Raji (cell line): Measurements from ENCODE around the gene UMAD1.

Experiments used
- POLR2A ChIP-seq: IDR thresholded peaks from 2 replicates; pipeline ENCODE4 v1.6.1; 2011; ENCODE audit warnings: low read depth, low read length, control low read depth; ENCODE audit not compliant: insufficient read depth

Gene UMAD1

DNA sequence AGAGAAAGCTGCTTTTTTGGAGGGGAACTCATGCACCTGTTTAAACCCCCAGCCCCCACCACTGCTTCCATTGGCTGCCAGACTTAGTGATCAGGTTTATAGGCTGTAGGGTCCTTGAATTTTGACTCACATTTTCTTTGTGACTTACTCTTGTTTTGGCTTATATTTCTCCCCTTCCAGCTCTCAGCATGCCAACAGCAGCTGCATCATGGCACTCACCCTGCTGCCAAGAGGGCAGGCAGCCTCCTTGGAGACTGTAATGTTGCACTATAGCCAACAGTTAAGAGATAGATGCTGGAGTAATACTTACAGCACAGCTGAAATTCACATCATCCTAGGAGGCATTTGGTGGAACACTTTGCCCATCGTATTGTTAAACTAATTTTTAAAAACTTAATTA is 230.0 kb downstream of the UMAD1 start:
- TF ChIP-seq POLR2A = no peak

- no peak for TF ChIP-seq POLR2A
These were observed 235.9 kb downstream of the UMAD1 start for GRCh38 chr7:7876419-7876818.

GRCh38 chr7:7881581-7881980 is 241.0 kb downstream of the UMAD1 start:
- no peak for TF ChIP-seq POLR2A

GRCh38 chr7:7882888-7883287 is 242.3 kb downstream of the UMAD1 start:
- TF ChIP-seq POLR2A = no peak

- TF ChIP-seq POLR2A = no peak
These were observed 242.8 kb downstream of the UMAD1 start for GRCh38 chr7:7883394-7883793.

DNA sequence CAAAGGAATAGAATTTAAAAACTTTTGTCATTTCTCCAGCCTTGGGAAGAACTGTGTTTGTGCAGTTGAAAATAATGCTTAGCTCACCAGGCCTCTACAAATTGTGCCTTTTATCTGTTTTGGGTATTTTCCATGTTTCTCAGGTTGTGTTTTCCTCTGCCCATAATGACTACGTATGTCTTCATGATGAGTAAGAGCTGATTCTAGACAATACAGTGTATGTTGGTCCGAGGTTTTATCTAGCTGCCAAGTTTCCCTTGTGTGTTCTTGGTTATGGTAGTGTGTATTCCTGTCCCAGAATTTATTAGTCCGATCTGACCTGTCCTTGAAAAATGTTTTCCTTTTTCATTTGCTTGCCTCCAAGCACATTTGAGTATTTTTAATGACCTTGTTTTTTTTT is 244.3 kb downstream of the UMAD1 start:
- no peak for TF ChIP-seq POLR2A

DNA sequence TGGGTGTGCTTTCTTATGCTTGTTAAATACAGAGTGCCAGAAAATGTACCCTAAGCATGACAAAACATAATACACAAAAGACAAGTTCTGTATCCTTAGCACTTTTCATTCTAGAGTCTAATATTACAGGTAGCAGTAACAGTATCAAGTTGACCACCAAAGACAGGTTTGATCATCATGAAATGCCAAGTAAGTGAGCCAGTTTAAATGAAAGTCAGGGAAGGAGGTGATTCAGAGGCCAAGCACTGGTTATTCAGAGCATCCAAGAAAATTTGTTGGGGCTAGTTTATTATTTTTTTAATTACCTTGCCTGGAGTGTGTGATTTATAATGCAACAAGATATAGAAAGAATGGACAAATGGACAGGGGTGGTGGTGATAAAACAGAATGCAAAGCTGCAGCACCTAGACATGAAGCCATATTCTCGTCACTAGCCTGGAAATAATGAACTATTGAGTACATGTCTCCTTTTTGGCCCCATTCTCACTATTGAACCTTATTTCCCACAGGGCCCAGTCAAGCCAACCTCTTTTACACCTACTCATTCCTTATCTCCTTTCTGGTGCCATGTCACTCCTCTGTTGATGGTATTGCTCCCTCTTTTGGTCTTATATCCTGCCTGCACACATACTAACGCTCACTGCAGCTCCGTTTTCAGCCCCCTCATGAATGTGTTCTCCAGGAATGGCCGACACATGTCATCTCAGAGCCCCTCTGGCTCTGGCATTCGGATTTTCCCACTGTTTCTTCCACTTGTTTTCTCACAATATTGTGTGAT is 249.4 kb downstream of the UMAD1 start:
- no peak for TF ChIP-seq POLR2A

- TF ChIP-seq POLR2A = no peak
These were observed 254.6 kb downstream of the UMAD1 start for GRCh38 chr7:7895004-7895650.

DNA sequence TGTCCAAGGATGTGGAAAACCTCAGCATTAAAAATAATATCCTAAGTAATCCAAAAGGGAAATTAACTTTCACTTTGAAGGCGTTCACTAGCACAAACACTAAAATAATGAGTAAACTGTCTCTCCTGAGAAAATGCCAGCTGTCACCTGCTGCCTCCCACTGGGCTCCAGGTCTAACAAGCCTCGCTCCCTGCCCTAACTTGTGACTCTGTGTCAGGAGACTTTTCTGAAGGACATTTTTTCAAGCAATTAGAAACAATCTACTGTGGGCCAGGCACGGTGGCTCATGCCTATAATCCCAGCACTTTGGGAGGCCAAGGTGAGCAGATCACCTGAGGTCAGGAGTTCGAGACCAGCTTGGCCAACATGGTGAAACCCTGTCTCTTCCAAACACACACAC is 255.2 kb downstream of the UMAD1 start:
- TF ChIP-seq POLR2A = no peak

- TF ChIP-seq POLR2A = no peak
These were observed 257.0 kb downstream of the UMAD1 start for GRCh38 chr7:7897509-7897908.

DNA sequence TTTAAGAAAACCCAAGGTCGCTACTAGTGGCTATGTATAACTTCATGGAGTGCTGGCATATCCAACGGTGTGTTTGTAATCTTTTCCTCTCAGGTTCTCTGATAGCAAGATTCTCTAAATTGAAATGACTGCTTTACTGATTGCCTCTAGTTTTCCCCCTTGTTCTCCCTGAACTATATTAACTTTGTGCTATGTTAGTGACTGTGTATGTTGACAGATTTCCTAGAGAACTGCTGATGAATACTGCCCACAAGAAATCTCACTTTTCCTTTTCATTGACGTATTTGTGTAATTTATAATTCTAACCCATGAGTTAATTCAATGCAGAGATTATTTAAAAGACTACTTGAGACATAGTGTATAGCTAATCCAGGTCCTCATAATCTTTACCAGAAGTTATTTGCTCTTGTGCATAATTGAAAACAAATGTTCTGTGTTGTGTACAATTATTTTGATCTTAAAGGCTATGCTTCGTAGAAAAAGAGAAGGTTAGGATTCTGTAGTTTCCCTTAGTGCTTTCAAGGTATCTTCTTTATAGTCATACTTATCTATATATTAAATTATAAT is 257.5 kb downstream of the UMAD1 start:
- no peak for TF ChIP-seq POLR2A

DNA sequence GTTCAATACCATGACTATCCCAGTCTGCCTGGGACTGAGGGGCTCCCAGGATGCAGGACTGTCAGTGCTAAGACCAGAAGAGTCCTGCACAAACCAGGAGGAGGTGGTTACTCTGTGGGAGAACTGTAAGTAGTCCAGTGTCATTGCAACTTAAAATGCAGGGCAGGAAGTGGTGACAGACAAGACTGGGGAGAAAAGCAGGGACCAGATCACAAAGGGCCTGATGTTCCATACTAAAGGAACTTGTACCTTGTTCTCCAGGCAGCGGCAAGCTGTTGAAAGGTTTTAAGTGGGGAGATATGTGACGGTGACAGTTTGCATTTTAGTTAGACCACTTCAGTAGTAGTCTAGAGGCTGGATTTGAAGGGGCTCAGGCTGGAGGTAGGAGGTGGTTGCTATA is 262.3 kb downstream of the UMAD1 start:
- TF ChIP-seq POLR2A = no peak

GRCh38 chr7:7907306-7907705 is 266.8 kb downstream of the UMAD1 start:
- TF ChIP-seq POLR2A = no peak

DNA sequence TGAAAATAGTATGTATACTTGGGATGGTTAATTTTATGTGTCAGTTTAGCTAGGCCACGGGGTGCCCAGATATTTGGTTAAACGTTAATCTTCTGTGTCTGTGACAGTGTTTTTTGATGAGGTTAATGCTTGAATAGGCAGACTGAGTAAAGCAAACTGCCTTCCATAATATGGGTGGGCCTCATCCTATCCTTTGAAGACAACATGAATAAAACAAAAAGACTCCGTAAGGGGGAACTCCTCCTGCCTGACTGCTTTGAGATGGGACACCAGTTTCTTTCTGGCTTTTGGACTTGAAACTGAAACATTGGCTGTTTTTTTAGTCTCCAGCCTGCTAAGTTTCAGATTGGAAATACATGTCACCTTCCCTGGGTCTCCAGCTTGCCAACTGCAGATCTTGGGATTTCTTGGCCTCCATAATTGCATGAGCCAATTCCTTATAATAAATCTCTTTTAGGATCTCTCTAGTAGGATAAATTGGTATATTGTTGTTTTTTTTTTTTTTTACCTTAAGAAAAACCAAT is 268.1 kb downstream of the UMAD1 start:
- no peak for TF ChIP-seq POLR2A

DNA sequence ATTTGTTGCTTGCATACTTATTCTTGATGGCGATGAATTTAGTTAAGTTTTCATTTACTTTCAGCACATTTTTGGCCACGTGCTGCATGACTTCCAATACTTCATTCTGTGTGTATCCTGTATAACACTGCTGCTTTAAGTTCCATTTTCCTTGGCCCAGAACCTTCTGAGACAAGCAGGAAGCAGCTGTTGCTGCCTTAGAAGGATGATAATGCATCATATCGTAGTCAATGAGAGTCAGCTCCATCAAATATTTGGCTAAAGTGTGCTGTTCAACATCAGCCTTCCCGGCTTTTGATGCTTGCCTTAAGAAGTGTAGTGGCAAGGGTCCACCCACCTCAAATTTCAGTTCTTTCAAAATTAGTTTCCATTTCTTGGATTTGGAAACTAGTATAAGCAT is 268.8 kb downstream of the UMAD1 start:
- TF ChIP-seq POLR2A = no peak

GRCh38 chr7:7911369-7912123 is 271.0 kb downstream of the UMAD1 start:
- no peak for TF ChIP-seq POLR2A

DNA sequence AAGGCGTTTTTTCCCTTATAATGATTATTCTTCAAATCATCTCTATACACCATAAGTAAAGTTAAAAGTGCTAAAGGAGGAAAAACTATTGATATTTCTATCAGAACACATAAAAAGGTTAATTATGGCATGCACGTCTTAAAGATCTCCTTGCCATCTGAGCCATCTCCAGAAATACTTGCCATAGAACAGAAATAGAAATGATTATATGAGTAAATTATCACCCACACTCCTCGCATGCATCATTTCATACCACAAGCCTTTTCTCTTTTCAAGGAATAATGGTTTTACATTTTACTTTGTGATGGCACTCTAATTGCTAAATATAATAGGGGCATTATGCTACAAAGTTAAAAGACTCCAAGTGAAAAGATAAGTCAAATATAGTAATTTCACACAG is 272.4 kb downstream of the UMAD1 start:
- TF ChIP-seq POLR2A = no peak
